GM12892 (cell line): ENCODE measurements around the gene PROX1.

ENCODE experiments used
- POLR2A ChIP-seq: IDR thresholded peaks from 2 replicates; pipeline ENCODE4 v1.6.1; 2011; ENCODE audit warnings: low read depth, low read length, control low read depth
- POLR2AphosphoS5 ChIP-seq: IDR thresholded peaks from 2 replicates; pipeline ENCODE4 v1.6.1; 2011; ENCODE audit warnings: low read depth, low read length, control low read depth

- TF ChIP-seq POLR2A (no peak), POLR2AphosphoS5 (no peak)
Observed at GRCh38 chr1:214058076-214058475, 70.3 kb downstream of the PROX1 start.
